Glutamatergic neuron (in vitro differentiated cells): ENCODE data around the gene HOXD10. TPM values are rescaled to one million over a fixed set of nuclear protein-coding genes. Genes with fewer than 3 reads are reported as not detected.

Experiments
- DNase-seq: peaks from one replicate; pipeline ENCODE4 v3.0.0; 2022
- H3K27ac Mint-ChIP-seq: one replicate; pipeline ENCODE4 v1.8.0; 2020; ENCODE audit warnings: mild to moderate bottlenecking, mixed read lengths, inconsistent platforms; ENCODE audit not compliant: unreplicated experiment
- H3K27me3 Mint-ChIP-seq: one replicate; pipeline ENCODE4 v1.8.0; 2020; ENCODE audit warnings: mild to moderate bottlenecking, moderate library complexity, mixed read lengths, inconsistent platforms; ENCODE audit not compliant: unreplicated experiment
- H3K36me3 Mint-ChIP-seq: one replicate; pipeline ENCODE4 v1.8.0; 2020; ENCODE audit warnings: mild to moderate bottlenecking, mixed read lengths, inconsistent platforms; ENCODE audit not compliant: unreplicated experiment
- H3K4me1 Mint-ChIP-seq: one replicate; pipeline ENCODE4 v1.8.0; 2020; ENCODE audit warnings: mild to moderate bottlenecking, low read depth, mixed read lengths, inconsistent platforms; ENCODE audit not compliant: unreplicated experiment
- H3K4me3 Mint-ChIP-seq: one replicate; pipeline ENCODE4 v1.8.0; 2020; ENCODE audit warnings: mild to moderate bottlenecking, mixed read lengths, inconsistent platforms; ENCODE audit not compliant: unreplicated experiment
- H3K9me3 Mint-ChIP-seq: one replicate; pipeline ENCODE4 v1.8.0; 2020; ENCODE audit warnings: mild to moderate bottlenecking, moderate library complexity, mixed read lengths, inconsistent platforms; ENCODE audit not compliant: unreplicated experiment
- CTCF ChIP-seq: fragments of 200-600 bp; sonication (generic); IDR thresholded peaks from one replicate; pipeline ENCODE4 v1.5.0; 2021; ENCODE audit not compliant: partially characterized antibody, unreplicated experiment
- total RNA-seq: library from RNA; stranded (reverse); fragmentation: NEBNext Ultra II Directional; extraction: Animal tissue kit (Norgen Biotek cat#: 25700); gene quantifications from one replicate; pipeline ENCODE4 v1.2.1, GENCODE V29; 2021; ENCODE audit not compliant: unreplicated experiment

HOXD10 gene
- total RNA-seq, 1 donor from 2014 or later: not detected

GRCh38 chr2:176102309-176102866 is 14.2 kb upstream of the HOXD10 start:
- H3K4me1 Mint-ChIP-seq: peaks cover 10% of the 10 kb centered on the region

GRCh38 chr2:176103194-176103593 is 13.4 kb upstream of the HOXD10 start:
- H3K36me3 Mint-ChIP-seq: no peaks in the 10 kb centered on the region
- no peak overlapping the region for H3K4me3 Mint-ChIP-seq
- peaks cover 6% of the 10 kb centered on the region for H3K4me1 Mint-ChIP-seq
- H3K27ac Mint-ChIP-seq: no peak overlapping the region
- peaks cover 5% of the 10 kb centered on the region for H3K9me3 Mint-ChIP-seq
- H3K27me3 Mint-ChIP-seq: peaks cover 52% of the 10 kb centered on the region
- TF ChIP-seq CTCF: no peak
- no peak for DNase-seq

More at GRCh38 chr2:176102309-176102866, 14.2 kb upstream of the HOXD10 start:
- TF ChIP-seq CTCF: no peak
- Mint-ChIP-seq H3K36me3 (no peaks in the 10 kb centered on the region), H3K27ac (no peak overlapping the region), H3K27me3 (peaks cover 58% of the 10 kb centered on the region), H3K9me3 (peaks cover 10% of the 10 kb centered on the region), H3K4me3 (no peak overlapping the region)
- DNase-seq: no peak

- no peak for DNase-seq
- Mint-ChIP-seq H3K27me3 (peaks cover 52% of the 10 kb centered on the region), H3K36me3 (no peaks in the 10 kb centered on the region), H3K9me3 (peaks cover 6% of the 10 kb centered on the region), H3K4me3 (no peak overlapping the region), H3K27ac (no peak overlapping the region), H3K4me1 (peaks cover 6% of the 10 kb centered on the region)
- no peak for TF ChIP-seq CTCF
Measured at GRCh38 chr2:176103742-176104315, 12.7 kb upstream of the HOXD10 start.

- no peak for DNase-seq
- Mint-ChIP-seq H3K27me3 (peaks cover 55% of the 10 kb centered on the region), H3K4me1 (peaks cover 4% of the 10 kb centered on the region), H3K27ac (no peak overlapping the region), H3K36me3 (no peaks in the 10 kb centered on the region), H3K9me3 (peaks cover 9% of the 10 kb centered on the region), H3K4me3 (no peak overlapping the region)
- TF ChIP-seq CTCF: no peak
Measured at GRCh38 chr2:176104316-176105077, 12.1 kb upstream of the HOXD10 start.

- peaks cover 3% of the 10 kb centered on the region for H3K4me1 Mint-ChIP-seq
- no peak for DNase-seq
Measured at GRCh38 chr2:176105078-176105729, 11.4 kb upstream of the HOXD10 start.

More at GRCh38 chr2:176105078-176105729, 11.4 kb upstream of the HOXD10 start:
- H3K9me3 Mint-ChIP-seq: peaks cover 10% of the 10 kb centered on the region
- TF ChIP-seq CTCF: no peak
- H3K27ac Mint-ChIP-seq: no peak overlapping the region
- H3K4me3 Mint-ChIP-seq: no peak overlapping the region
- peaks cover 56% of the 10 kb centered on the region for H3K27me3 Mint-ChIP-seq
- H3K36me3 Mint-ChIP-seq: no peaks in the 10 kb centered on the region
